Epithelial cell of proximal tubule (primary cell): ENCODE data around the gene ASB9. TPM values are rescaled to one million over a fixed set of nuclear protein-coding genes. Genes with fewer than 3 reads are reported as not detected.
A peak's percentile ranks its signal among the peaks of the same experiment; 100 is the strongest.

Experiments used
- DNase-seq: peaks from one replicate; pipeline ENCODE4 v3.0.0-alpha.2; 2011; ENCODE audit warnings: low read depth
- H3K4me3 ChIP-seq: 2 replicates; pipeline ENCODE4 v1.5.1; 2011; ENCODE audit warnings: low read depth, mild to moderate bottlenecking, low read length
- CTCF ChIP-seq: conservative IDR thresholded peaks from 2 replicates; pipeline ENCODE4 v1.5.1; 2012; ENCODE audit warnings: low read depth, mild to moderate bottlenecking, low read length
- total RNA-seq: library from RNA; depleted of rRNA; stranded (reverse); fragments of >200 nt; gene quantifications from 2 replicates; pipeline ENCODE4 v1.2.3, GENCODE V29; 2015

ASB9 gene
- total RNA-seq, 1 donor from 2014 or later, result 6.3 TPM

- DNase-seq, result no peak
- TF ChIP-seq CTCF, result peak; percentile 64
- no peak overlapping the region for H3K4me3 ChIP-seq
Observed at GRCh38 chrX:15242899-15243555, 26.9 kb downstream of the ASB9 start.

GRCh38 chrX:15241301-15241700, 28.6 kb downstream of the ASB9 start:
- TF ChIP-seq CTCF, result no peak
- no peak overlapping the region for H3K4me3 ChIP-seq

GRCh38 chrX:15240414-15240813, 29.5 kb downstream of the ASB9 start:
- DNase-seq, result no peak
- TF ChIP-seq CTCF, result no peak
- no peak overlapping the region for H3K4me3 ChIP-seq

More at GRCh38 chrX:15241301-15241700, 28.6 kb downstream of the ASB9 start:
- no peak for DNase-seq

GRCh38 chrX:15236146-15236545, 33.7 kb downstream of the ASB9 start:
- no peak for TF ChIP-seq CTCF
- no peak for DNase-seq
- H3K4me3 ChIP-seq, result no peak overlapping the region

GRCh38 chrX:15235001-15235400, 34.9 kb downstream of the ASB9 start:
- DNase-seq, result no peak
- H3K4me3 ChIP-seq, result no peak overlapping the region
- no peak for TF ChIP-seq CTCF

GRCh38 chrX:15233416-15234015, 36.4 kb downstream of the ASB9 start:
- no peak for TF ChIP-seq CTCF
- no peak for DNase-seq
- no peak overlapping the region for H3K4me3 ChIP-seq

GRCh38 chrX:15224747-15225146, 45.1 kb downstream of the ASB9 start:
- TF ChIP-seq CTCF, result no peak
- H3K4me3 ChIP-seq, result no peak overlapping the region
- no peak for DNase-seq
